GM12878 (cell line): Measurements from ENCODE around the gene TLE7.

Experiments
- CTCF ChIP-seq, 3 experiments: IDR thresholded peaks in 2 of 3; conservative IDR thresholded peaks in 1 of 3; 2 replicates each; pipeline ENCODE4 v1.5.1; 2011; ENCODE audit warnings: low read depth in 3 of 3, low read length in 3 of 3, mild to moderate bottlenecking in 3 of 3, control low read depth in 2 of 3, moderate library complexity in 2 of 3, inconsistent platforms in 1 of 3, mixed read lengths in 1 of 3; ENCODE audit not compliant: control insufficient read depth in 2 of 3, insufficient read depth in 1 of 3; ENCODE audit errors: extremely low read depth in 1 of 3
- ETV6 ChIP-seq, 2 experiments: fragments of 450-650 bp in 1 of 2; IDR thresholded peaks in 1 of 2; conservative IDR thresholded peaks in 1 of 2; 2 replicates each; pipeline ENCODE4 v1.6.1; 2014; ENCODE audit warnings: antibody characterized with exemption in 1 of 2, borderline replicate concordance in 1 of 2, low read depth in 1 of 2, mild to moderate bottlenecking in 1 of 2, moderate library complexity in 1 of 2
- MLLT1 ChIP-seq: fragments of 450-650 bp; IDR thresholded peaks from 2 replicates; pipeline ENCODE4 v1.6.1; 2016; ENCODE audit warnings: mild to moderate bottlenecking
- YY1 ChIP-seq: IDR thresholded peaks from 2 replicates; pipeline ENCODE4 v1.6.1; 2011; ENCODE audit warnings: low read depth, mild to moderate bottlenecking, low read length

GRCh38 chr16:71491054-71491453, 49.2 kb upstream of the TLE7 start:
- TF ChIP-seq CTCF (IDR thresholded peaks at IDR 0.05 in 2 of 3, conservative IDR thresholded peaks at IDR 0.05 in 1 of 3; ENCODE audit: control insufficient read depth in 2 of 3, extremely low read depth in 1 of 3, insufficient read depth in 1 of 3, low read depth in 3 of 3, low read length in 3 of 3) (no peak), ETV6 (conservative IDR thresholded peaks at IDR 0.05 in 1 of 2, IDR thresholded peaks at IDR 0.05 in 1 of 2; ENCODE audit: borderline replicate concordance in 1 of 2, low read depth in 1 of 2) (no peak), MLLT1 (no peak), YY1 (no peak)
